Stimulated activated CD4-positive, alpha-beta T cell treated with anti-CD3 and anti-CD28 coated beads, Interleukin-2, amount 100 ng/mL, for 24 hours (primary cell): ENCODE measurements around the gene U2AF2.

Source experiments
- DNase-seq, 2 donors: peaks; one replicate each; pipeline ENCODE4 v3.0.0-alpha.2; 2020

The U2AF2 gene

GRCh38 chr19:55677572-55678028, 22.8 kb downstream of the U2AF2 start:
- no peak for DNase-seq

- DNase-seq = no peak
These were observed 23.4 kb downstream of the U2AF2 start for GRCh38 chr19:55678121-55678671.

- DNase-seq = no peak
These were observed 24.8 kb downstream of the U2AF2 start for GRCh38 chr19:55679343-55680257.

GRCh38 chr19:55680339-55681130, 25.7 kb downstream of the U2AF2 start:
- DNase-seq = no peak

- no peak for DNase-seq
These were observed 26.6 kb downstream of the U2AF2 start for GRCh38 chr19:55681131-55682092.

- no peak for DNase-seq
These were observed 28.8 kb downstream of the U2AF2 start for GRCh38 chr19:55683449-55684261.

GRCh38 chr19:55684946-55685681, 30.3 kb downstream of the U2AF2 start:
- DNase-seq = no peak

GRCh38 chr19:55685776-55686175, 30.9 kb downstream of the U2AF2 start:
- DNase-seq = no peak

- no peak for DNase-seq
These were observed 31.6 kb downstream of the U2AF2 start for GRCh38 chr19:55686311-55687050.

GRCh38 chr19:55687281-55688201, 32.7 kb downstream of the U2AF2 start:
- DNase-seq = no peak

GRCh38 chr19:55688422-55689218, 33.8 kb downstream of the U2AF2 start:
- no peak for DNase-seq

GRCh38 chr19:55689411-55690108, 34.7 kb downstream of the U2AF2 start:
- DNase-seq = no peak

GRCh38 chr19:55690109-55690768, 35.4 kb downstream of the U2AF2 start:
- no peak for DNase-seq

GRCh38 chr19:55690769-55691545, 36.1 kb downstream of the U2AF2 start:
- DNase-seq = no peak

- no peak for DNase-seq
These were observed 37.0 kb downstream of the U2AF2 start for GRCh38 chr19:55691561-55692481.
